SKM-1 (cell line): ENCODE results near the gene MAN1A1.

Experiments
- DNase-seq: peaks from one replicate; lab custom pipeline; 2025; ENCODE audit not compliant: unreplicated experiment; lab: John Stamatoyannopoulos, UW

Gene MAN1A1

GRCh38 chr6:119240257-119241110 is 109.1 kb downstream of the MAN1A1 start:
- DNase-seq = no peak

DNA sequence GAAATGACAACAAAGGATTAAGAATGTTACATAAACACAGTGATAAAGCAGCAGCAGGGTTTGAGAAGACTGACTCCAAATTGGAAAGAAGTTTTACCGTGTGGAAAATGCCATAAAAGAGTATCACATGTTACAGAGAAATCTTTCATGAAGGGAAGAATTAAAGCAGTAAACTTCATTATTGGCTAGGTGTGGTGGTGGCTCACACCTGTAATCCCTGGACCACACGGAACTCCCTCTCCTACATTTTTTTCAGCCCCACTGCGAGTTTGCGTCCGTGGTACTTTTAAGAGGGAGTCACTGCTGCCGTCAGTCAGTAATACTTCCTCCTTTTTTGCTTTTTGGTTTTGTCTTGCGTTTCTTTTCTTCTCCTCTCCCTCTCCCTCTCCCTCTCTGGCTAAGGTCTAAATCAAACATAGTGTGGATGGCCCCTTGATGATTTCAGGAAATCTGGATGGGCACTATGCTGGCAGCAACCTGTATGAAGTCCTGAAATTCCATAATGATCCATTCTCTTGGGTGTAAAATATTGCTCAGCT is 112.3 kb downstream of the MAN1A1 start:
- no peak for DNase-seq

GRCh38 chr6:119234941-119235340 is 114.6 kb downstream of the MAN1A1 start:
- DNase-seq = no peak

GRCh38 chr6:119234457-119234856 is 115.1 kb downstream of the MAN1A1 start:
- no peak for DNase-seq

DNA sequence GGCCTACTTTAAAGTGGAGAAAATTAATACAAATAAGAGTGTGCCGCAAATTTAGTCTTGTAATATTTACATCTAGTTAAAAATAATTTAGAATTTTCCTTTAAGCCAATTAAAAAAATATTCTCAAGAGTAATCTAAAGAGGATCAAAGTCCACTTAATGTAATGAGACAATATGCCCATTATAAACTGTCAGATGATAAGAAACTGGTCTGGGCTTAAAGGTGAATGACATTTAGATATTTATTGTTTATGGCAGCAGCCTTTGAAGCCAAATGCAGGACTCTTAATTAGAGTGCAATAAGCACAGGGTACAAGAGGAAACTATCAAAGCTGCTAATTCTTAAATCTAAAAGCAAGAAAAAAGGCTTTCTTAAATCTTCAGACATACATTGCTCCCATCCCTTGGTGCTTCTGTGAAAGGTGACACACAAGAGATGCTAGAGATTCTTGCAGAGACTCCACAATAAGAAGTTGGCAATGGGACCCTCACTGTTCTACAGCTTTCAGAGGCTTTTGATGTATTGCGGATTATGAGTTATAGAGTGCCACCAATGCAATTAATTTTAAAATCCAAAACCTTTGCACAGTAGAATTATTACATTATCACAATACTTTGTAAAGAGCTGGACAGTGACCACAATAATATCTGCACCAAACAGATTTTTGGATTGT is 116.1 kb downstream of the MAN1A1 start:
- no peak for DNase-seq

- no peak for DNase-seq
Measured at GRCh38 chr6:119231394-119231793, 118.2 kb downstream of the MAN1A1 start.

GRCh38 chr6:119230160-119230559 is 119.4 kb downstream of the MAN1A1 start:
- DNase-seq = no peak

DNA sequence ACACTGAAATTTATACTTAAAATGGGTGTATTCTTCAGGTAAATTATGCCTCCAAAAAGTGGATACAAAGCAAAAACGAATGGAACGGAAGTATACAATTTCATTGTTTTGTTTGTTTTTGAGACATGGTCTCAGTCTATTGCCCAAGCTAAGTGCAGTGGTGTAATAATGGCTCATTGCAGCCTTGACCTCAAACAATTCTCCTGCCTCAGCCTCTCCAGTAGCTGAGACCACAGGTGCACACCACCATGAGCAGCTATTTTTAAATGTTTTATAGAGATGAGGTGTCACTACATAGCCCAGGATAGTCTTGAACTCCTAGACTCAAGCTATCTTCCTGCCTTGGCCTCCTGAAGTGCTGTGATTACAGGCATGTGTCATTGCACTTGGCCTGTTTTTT is 122.2 kb downstream of the MAN1A1 start:
- no peak for DNase-seq

- DNase-seq = no peak
Measured at GRCh38 chr6:119226089-119226488, 123.5 kb downstream of the MAN1A1 start.

DNA sequence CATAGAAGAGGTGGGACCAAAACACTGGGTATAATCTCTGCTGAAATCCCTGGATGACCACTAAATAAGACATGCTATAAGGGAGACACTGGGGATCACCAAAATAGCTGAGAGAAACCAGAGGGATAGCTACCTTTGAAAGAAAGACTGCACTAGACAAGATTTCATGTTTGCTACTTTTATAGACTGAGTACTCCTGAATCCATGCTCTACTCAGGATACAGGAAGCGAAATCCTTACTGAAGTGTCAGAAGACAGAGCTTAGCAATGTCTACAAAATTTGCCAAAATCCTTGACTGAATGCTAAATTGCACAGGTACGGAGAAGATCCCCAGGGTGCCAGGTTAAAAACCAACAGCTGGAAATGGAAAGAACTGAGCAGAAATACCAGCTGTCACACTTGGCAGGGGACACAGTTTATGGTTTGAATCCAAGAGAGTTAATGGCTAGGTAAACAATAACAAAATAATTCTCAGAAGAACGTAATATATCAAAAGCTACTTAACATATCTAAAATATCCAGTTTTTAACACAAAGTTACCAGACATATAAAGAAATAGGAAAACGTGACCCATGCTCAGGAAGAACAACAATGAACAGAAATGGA is 125.4 kb downstream of the MAN1A1 start:
- DNase-seq = no peak

GRCh38 chr6:119220452-119220851 is 129.1 kb downstream of the MAN1A1 start:
- no peak for DNase-seq

DNA sequence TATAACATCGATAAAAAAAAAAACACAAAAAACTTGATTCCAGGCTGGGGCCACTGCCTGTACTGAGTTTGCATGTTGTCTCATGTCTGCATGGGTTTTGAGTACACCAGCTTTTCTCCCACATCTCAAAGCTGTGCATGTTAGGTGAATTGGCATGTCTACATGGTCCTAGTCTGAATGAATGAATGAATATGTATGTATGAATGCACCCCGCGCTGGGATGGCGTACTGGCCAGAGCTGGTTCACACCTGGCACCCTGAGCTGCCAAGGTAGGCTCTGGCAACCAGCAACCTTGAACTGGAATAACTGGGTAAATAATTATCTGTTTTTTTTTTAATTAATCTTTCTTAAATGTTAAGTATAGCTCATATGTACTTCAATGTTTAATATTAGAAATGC is 131.0 kb downstream of the MAN1A1 start:
- DNase-seq = no peak

GRCh38 chr6:119215885-119216590 is 133.5 kb downstream of the MAN1A1 start:
- DNase-seq = no peak

DNA sequence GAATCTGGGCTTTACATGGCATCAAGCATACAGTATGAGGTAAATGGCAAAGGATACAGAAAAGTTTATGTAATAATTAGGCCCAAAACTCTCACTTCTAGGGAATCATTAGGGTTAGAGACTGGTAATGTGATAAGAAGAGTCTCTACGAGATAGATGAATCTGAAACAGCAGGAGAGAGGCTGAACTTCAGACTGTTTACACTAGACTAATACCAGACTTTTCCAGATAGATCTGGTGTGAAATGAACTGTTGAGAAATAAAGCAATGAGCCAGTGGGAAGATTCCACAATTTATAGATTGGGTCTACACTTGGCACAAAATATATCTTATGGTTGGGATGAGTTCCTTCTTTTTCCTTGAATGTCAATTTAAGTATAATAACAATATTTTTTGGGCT is 134.3 kb downstream of the MAN1A1 start:
- no peak for DNase-seq

DNA sequence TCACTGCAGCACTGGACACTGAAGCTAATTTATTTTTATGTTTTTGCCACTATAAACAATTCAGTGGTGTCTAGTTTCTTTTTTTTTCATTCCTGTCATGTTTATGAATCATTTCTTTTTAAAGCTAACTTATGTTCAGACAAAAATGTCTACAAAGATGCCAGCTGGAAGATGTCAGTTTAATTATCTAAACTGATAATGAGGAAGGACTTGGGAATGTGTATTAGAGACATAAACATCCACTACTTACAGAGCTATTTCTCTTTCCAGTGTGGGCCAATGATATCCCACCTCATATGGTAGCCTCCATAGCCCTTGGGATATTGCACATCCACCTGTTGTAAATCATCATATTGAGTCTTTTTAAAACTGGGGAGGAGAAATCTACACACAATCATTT is 139.0 kb downstream of the MAN1A1 start:
- DNase-seq = no peak

- no peak for DNase-seq
Measured at GRCh38 chr6:119209452-119210205, 139.9 kb downstream of the MAN1A1 start.

DNA sequence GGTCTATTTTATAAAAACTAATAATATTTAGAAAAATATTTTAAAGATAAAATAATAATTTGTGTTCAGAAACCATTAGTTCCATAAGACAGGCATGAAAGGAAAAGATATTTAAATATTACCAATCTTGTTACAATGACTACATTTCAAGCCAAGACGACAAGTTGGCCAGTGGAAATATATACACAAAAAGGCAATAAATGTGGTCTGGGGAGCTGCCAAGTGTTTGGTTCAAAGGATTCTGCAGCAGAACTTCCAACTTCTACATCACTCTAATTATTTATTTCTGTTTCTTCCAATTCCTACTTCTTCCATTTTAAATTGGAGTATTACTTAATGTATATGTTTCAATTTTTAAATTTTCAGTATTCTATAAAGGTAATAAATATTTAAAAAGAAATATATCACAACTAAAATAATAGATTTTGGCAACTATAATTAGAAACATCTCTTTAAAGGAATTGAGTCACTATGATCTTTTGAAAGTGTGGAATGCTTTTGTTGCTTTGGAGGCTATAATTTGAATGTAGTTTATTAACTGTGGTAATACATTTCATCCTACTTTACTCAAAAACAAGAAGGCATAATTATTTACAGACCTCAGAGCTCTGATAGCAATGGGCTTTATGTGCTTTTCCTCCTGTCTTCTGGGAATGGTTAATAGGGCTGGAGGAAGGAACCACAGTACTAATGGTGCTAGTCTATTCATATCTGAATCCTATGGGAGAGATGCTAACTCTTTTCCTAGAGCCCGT is 141.4 kb downstream of the MAN1A1 start:
- DNase-seq = no peak

GRCh38 chr6:119207327-119207726 is 142.2 kb downstream of the MAN1A1 start:
- no peak for DNase-seq

DNA sequence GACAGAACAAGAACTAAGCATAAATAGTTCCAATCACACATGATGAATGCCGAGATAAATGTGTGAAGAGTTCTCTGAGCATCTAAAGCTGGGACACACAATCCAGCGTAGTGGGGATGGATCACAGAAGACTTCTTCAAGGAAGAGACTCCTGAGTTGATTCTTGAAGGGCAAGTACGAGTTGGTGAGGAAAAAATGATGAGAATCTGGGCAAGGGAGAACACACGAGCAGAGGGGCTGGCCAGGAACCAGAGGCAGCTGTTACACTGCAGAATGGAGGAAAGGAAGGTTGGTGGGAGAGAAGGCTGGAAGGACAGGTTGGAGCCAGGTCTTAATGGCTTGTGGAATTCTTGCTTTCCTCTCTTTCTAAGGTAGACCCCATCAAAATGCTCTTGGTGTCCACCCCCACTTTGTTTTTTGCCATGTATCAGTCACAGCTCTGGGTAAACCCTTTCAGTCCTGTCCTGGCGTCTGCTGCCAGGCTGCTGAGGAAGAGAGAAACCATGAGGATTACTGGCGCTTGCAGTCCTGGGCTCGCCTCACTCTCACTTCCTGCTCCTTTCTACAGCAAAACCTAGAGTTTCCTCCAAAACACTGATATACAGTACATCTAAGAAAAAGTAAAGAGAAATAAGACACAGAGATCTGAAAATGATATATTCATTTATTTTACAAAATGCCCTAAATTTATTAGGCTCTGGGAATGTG is 143.5 kb downstream of the MAN1A1 start:
- no peak for DNase-seq
